GM23338 (cell line): ENCODE data around the gene IMMP2L. TPM values are rescaled to one million over a fixed set of nuclear protein-coding genes. Genes with fewer than 3 reads are reported as not detected.

Experiments
- ATAC-seq: fragments of 200-7000 bp; cut with Tn5 transposase; 3 replicates; pipeline ENCODE4 v1.9.1; 2020
- DNase-seq: peaks from one replicate; pipeline ENCODE4 v3.0.0-alpha.2; 2015; ENCODE audit warnings: low spot score
- H2AFZ ChIP-seq: fragments of 200-600 bp; sonication (generic); 2 replicates; pipeline ENCODE4 v1.8.0; 2016; ENCODE audit warnings: antibody characterized with exemption, mild to moderate bottlenecking, moderate library complexity
- H3F3A ChIP-seq: fragments of 200-600 bp; sonication (generic); replicated peaks from 2 replicates; pipeline ENCODE4 v1.8.0; 2017; ENCODE audit warnings: antibody characterized with exemption, mixed run types, low read depth
- H3K27ac ChIP-seq: fragments of 200-600 bp; sonication (generic); 2 replicates; pipeline ENCODE4 v1.6.1; 2016; ENCODE audit warnings: low read depth
- H3K27me3 ChIP-seq: fragments of 200-600 bp; sonication (generic); 2 replicates; pipeline ENCODE4 v1.8.0; 2016; ENCODE audit warnings: mild to moderate bottlenecking, mixed run types, moderate library complexity; ENCODE audit not compliant: insufficient read depth
- H3K36me3 ChIP-seq: fragments of 200-600 bp; sonication (generic); 2 replicates; pipeline ENCODE4 v1.8.0; 2016; ENCODE audit warnings: mild to moderate bottlenecking; ENCODE audit not compliant: insufficient read depth
- H3K4me1 ChIP-seq: fragments of 200-600 bp; sonication (generic); 2 replicates; pipeline ENCODE4 v1.8.0; 2016; ENCODE audit warnings: mild to moderate bottlenecking, moderate library complexity; ENCODE audit not compliant: insufficient read depth
- H3K4me2 ChIP-seq: fragments of 200-600 bp; sonication (generic); 2 replicates; pipeline ENCODE4 v1.7.1; 2017; ENCODE audit warnings: mixed run types
- H3K4me3 ChIP-seq: fragments of 200-600 bp; sonication (generic); 2 replicates; pipeline ENCODE4 v1.6.1; 2016; ENCODE audit warnings: mixed run types
- H3K79me2 ChIP-seq: fragments of 200-600 bp; sonication (generic); replicated peaks from 2 replicates; pipeline ENCODE4 v1.8.0; 2017; ENCODE audit warnings: mild to moderate bottlenecking; ENCODE audit not compliant: insufficient read depth
- H3K9me2 ChIP-seq: fragments of 200-600 bp; sonication (generic); 2 replicates; pipeline ENCODE4 v1.8.0; 2017; ENCODE audit not compliant: insufficient read depth
- H4K20me1 ChIP-seq: fragments of 200-600 bp; sonication (generic); replicated peaks from 2 replicates; pipeline ENCODE4 v1.8.0; 2017; ENCODE audit warnings: mild to moderate bottlenecking; ENCODE audit not compliant: insufficient read depth
- H3K27ac Mint-ChIP-seq: 2 replicates; pipeline ENCODE4 v1.8.0; 2020; ENCODE audit warnings: inconsistent platforms, mild to moderate bottlenecking, moderate library complexity, mixed read lengths
- H3K27me3 Mint-ChIP-seq: 3 replicates; pipeline ENCODE4 v1.8.0; 2022; ENCODE audit warnings: low read depth, mild to moderate bottlenecking, moderate library complexity, mixed read lengths, inconsistent platforms; ENCODE audit not compliant: insufficient read depth, poor library complexity
- H3K36me3 Mint-ChIP-seq: 3 replicates; pipeline ENCODE4 v1.8.0; 2021; ENCODE audit warnings: low read depth, mild to moderate bottlenecking, inconsistent platforms, moderate library complexity, mixed read lengths
- H3K4me1 Mint-ChIP-seq: 3 replicates; pipeline ENCODE4 v1.8.0; 2020; ENCODE audit warnings: mild to moderate bottlenecking, inconsistent platforms, mixed read lengths
- H3K4me3 Mint-ChIP-seq: 3 replicates; pipeline ENCODE4 v1.8.0; 2021; ENCODE audit warnings: moderate library complexity, mild to moderate bottlenecking, inconsistent platforms, mixed read lengths
- H3K9me3 Mint-ChIP-seq: 3 replicates; pipeline ENCODE4 v1.8.0; 2020; ENCODE audit warnings: moderate library complexity, mild to moderate bottlenecking, inconsistent platforms, mixed read lengths
- CREB1 ChIP-seq: fragments of 250-450 bp; sonication (Bioruptor Pico); IDR thresholded peaks from 2 replicates; pipeline ENCODE4 v1.5.0; 2020; ENCODE audit warnings: low read depth, mild to moderate bottlenecking, moderate library complexity
- EZH2 ChIP-seq: fragments of 200-600 bp; sonication (generic); IDR thresholded peaks from one replicate; pipeline ENCODE4 v1.8.0; 2017; ENCODE audit warnings: antibody characterized with exemption, mild to moderate bottlenecking, low read depth; ENCODE audit not compliant: unreplicated experiment
- JUNB ChIP-seq: IDR thresholded peaks from one replicate; pipeline ENCODE4 v1.6.1; 2016; ENCODE audit warnings: antibody characterized with exemption; ENCODE audit not compliant: unreplicated experiment
- NANOG ChIP-seq: IDR thresholded peaks from 2 replicates; pipeline ENCODE4 v1.6.1; 2016; ENCODE audit warnings: antibody characterized with exemption, borderline replicate concordance
- STAT1 ChIP-seq: IDR thresholded peaks from one replicate; pipeline ENCODE4 v1.6.1; 2016; ENCODE audit warnings: antibody characterized with exemption; ENCODE audit not compliant: unreplicated experiment
- ZNF114 ChIP-seq: fragments of 250-450 bp; sonication (Bioruptor Pico); IDR thresholded peaks from 2 replicates; pipeline ENCODE4 v1.5.0; 2020; ENCODE audit warnings: mild to moderate bottlenecking, moderate library complexity
- ZNF331 ChIP-seq: fragments of 250-450 bp; sonication (Bioruptor Pico); IDR thresholded peaks from 2 replicates; pipeline ENCODE4 v1.5.0; 2020; ENCODE audit warnings: low read depth, mild to moderate bottlenecking, moderate library complexity
- polyA plus RNA-seq: library from polyadenylated mRNA; unstranded; fragments of >200 nt; fragmentation: Nextera tagmentation; extraction: Ambion mirVana; gene quantifications from 2 replicates; pipeline ENCODE4 v1.2.1, GENCODE V29; 2016
- total RNA-seq: library from RNA; depleted of rRNA; stranded (reverse); fragments of >200 nt; shearing (Covaris generic); gene quantifications from 2 replicates; pipeline ENCODE4 v1.2.3, GENCODE V29; 2014
- TF ChIP-seq, protein P1 (sequence below), 2 experiments: fragments of 200-600 bp in 1 of 2; sonication (generic) in 1 of 2; conservative IDR thresholded peaks; 2 replicates each; pipeline versions ENCODE4 v1.5.1 to v1.6.1; 2016 to 2017; ENCODE audit warnings: antibody characterized with exemption in 2 of 2, low read depth in 2 of 2, mild to moderate bottlenecking in 2 of 2, moderate library complexity in 1 of 2
- TF ChIP-seq, protein P2 (sequence below): IDR thresholded peaks from one replicate; pipeline ENCODE4 v1.6.1; 2018; ENCODE audit warnings: antibody characterized with exemption; ENCODE audit not compliant: unreplicated experiment

The IMMP2L gene
- total and polyA plus RNA-seq, 2 experiments from 2014 or later, result 7.3 to 14.0 TPM

DNA sequence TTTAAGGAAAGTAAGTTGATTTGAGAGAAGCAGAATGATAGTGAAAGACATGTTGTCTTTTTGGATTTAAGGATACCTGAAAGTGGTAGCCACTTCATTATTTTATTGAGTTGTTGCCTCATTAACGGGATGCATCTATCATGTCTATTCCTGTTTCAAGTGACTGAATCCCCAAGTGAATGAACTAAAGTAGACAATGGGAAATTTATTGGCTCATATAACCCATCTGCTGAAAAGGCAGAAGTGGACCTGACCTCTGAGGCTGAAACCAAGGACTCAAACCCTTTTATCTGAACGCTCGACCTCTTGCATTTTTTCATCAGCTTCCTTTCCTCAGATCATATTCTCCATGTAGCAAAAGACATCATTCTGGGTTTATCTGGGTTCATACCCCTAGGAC lies 937.0 kb downstream of the IMMP2L start (continued):
- TF ChIP-seq, protein P1, sequence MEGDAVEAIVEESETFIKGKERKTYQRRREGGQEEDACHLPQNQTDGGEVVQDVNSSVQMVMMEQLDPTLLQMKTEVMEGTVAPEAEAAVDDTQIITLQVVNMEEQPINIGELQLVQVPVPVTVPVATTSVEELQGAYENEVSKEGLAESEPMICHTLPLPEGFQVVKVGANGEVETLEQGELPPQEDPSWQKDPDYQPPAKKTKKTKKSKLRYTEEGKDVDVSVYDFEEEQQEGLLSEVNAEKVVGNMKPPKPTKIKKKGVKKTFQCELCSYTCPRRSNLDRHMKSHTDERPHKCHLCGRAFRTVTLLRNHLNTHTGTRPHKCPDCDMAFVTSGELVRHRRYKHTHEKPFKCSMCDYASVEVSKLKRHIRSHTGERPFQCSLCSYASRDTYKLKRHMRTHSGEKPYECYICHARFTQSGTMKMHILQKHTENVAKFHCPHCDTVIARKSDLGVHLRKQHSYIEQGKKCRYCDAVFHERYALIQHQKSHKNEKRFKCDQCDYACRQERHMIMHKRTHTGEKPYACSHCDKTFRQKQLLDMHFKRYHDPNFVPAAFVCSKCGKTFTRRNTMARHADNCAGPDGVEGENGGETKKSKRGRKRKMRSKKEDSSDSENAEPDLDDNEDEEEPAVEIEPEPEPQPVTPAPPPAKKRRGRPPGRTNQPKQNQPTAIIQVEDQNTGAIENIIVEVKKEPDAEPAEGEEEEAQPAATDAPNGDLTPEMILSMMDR (conservative IDR thresholded peaks at IDR 0.05; ENCODE audit: low read depth in 2 of 2), result no peak
- TF ChIP-seq STAT1 (no peak), NANOG (no peak), ZNF114 (no peak), CREB1 (CRISPR knock-in tag) (no peak), ZNF331 (CRISPR knock-in tag) (no peak), EZH2 (no peak), JUNB (no peak)
- TF ChIP-seq, protein P2, sequence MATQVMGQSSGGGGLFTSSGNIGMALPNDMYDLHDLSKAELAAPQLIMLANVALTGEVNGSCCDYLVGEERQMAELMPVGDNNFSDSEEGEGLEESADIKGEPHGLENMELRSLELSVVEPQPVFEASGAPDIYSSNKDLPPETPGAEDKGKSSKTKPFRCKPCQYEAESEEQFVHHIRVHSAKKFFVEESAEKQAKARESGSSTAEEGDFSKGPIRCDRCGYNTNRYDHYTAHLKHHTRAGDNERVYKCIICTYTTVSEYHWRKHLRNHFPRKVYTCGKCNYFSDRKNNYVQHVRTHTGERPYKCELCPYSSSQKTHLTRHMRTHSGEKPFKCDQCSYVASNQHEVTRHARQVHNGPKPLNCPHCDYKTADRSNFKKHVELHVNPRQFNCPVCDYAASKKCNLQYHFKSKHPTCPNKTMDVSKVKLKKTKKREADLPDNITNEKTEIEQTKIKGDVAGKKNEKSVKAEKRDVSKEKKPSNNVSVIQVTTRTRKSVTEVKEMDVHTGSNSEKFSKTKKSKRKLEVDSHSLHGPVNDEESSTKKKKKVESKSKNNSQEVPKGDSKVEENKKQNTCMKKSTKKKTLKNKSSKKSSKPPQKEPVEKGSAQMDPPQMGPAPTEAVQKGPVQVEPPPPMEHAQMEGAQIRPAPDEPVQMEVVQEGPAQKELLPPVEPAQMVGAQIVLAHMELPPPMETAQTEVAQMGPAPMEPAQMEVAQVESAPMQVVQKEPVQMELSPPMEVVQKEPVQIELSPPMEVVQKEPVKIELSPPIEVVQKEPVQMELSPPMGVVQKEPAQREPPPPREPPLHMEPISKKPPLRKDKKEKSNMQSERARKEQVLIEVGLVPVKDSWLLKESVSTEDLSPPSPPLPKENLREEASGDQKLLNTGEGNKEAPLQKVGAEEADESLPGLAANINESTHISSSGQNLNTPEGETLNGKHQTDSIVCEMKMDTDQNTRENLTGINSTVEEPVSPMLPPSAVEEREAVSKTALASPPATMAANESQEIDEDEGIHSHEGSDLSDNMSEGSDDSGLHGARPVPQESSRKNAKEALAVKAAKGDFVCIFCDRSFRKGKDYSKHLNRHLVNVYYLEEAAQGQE, result no peak

DNA sequence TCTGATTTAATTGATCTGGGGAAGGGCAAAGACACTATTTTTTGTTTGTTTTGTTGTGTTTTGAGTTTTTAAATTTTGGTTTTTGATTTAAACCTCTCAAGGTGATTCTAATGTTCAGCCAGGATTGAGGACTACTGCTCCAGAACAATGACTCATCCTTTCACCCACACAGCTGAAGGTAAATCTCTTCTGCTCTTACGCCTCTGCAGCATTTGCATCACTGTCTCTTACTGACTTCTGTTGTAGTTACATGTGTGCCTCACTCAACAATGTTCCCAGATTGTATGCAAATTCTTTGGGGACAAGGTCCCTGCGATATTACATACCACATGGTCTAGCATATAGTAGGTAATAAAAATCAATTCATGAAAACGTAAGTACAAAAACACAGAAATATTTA lies 938.9 kb downstream of the IMMP2L start:
- H3K9me3 Mint-ChIP-seq, result no peaks in the 10 kb centered on the region
- no peaks in the 10 kb centered on the region for H3K4me1 ChIP-seq
- TF ChIP-seq, protein P1 (conservative IDR thresholded peaks at IDR 0.05; ENCODE audit: low read depth in 2 of 2), result no peak
- TF ChIP-seq, protein P2, result no peak

More for the DNA sequence above, 938.9 kb downstream of the IMMP2L start:
- H3K4me3 ChIP-seq, result no peak overlapping the region
- H3K36me3 ChIP-seq, result no peaks in the 10 kb centered on the region
- H3K27ac Mint-ChIP-seq, result no peak overlapping the region
- no peaks in the 10 kb centered on the region for H3K79me2 ChIP-seq
- no peak overlapping the region for H3K27ac ChIP-seq
- H2AFZ ChIP-seq, result no peak overlapping the region
- H3F3A ChIP-seq, result no peaks in the 10 kb centered on the region
- H3K9me2 ChIP-seq, result peaks cover 7% of the 10 kb centered on the region
- H3K27me3 ChIP-seq, result no peaks in the 10 kb centered on the region
- H3K4me1 Mint-ChIP-seq, result no peaks in the 10 kb centered on the region
- no peak for DNase-seq
- ATAC-seq, result no peak
- H3K27me3 Mint-ChIP-seq, result peaks cover 2% of the 10 kb centered on the region
- H4K20me1 ChIP-seq, result no peaks in the 10 kb centered on the region
- no peak overlapping the region for H3K4me3 Mint-ChIP-seq
- no peaks in the 10 kb centered on the region for H3K36me3 Mint-ChIP-seq
- no peak overlapping the region for H3K4me2 ChIP-seq
